WI38 (cell line): ENCODE data around the gene ABCA5.
"Not testable (repeated sequence)": the region's sequence is repeated elsewhere in the genome, so short reads cannot be mapped to it uniquely, and the experiment has no call there.

Experiments used
- H3K4me3 ChIP-seq: 2 replicates; pipeline ENCODE4 v1.5.1; 2011; ENCODE audit warnings: low read depth, mild to moderate bottlenecking, control low read depth, low read length
- TF ChIP-seq, protein P1 (sequence below): IDR thresholded peaks from 2 replicates; pipeline ENCODE4 v1.5.1; 2012; ENCODE audit warnings: low read depth, mild to moderate bottlenecking, control low read depth, low read length

The ABCA5 gene

DNA sequence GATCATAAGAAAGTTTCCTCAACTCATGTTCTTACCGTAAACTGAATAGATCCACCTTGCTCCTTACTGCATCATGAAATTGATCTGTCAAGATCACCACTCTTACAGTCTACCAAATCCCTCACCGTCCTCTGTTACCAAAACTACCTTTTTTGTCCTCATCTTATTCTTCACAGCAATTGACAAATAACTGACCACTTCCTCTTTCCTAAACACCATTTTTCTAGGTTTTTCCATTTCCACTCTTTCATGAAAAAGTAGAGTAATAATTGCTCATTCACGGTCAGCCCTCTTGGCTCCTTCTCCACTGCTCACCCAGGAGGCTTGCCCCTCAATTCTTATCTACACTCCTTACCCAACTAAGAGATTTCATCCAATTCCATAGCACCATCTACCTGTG is 44.9 kb downstream of the ABCA5 start:
- no peak overlapping the region for H3K4me3 ChIP-seq
- TF ChIP-seq, protein P1, sequence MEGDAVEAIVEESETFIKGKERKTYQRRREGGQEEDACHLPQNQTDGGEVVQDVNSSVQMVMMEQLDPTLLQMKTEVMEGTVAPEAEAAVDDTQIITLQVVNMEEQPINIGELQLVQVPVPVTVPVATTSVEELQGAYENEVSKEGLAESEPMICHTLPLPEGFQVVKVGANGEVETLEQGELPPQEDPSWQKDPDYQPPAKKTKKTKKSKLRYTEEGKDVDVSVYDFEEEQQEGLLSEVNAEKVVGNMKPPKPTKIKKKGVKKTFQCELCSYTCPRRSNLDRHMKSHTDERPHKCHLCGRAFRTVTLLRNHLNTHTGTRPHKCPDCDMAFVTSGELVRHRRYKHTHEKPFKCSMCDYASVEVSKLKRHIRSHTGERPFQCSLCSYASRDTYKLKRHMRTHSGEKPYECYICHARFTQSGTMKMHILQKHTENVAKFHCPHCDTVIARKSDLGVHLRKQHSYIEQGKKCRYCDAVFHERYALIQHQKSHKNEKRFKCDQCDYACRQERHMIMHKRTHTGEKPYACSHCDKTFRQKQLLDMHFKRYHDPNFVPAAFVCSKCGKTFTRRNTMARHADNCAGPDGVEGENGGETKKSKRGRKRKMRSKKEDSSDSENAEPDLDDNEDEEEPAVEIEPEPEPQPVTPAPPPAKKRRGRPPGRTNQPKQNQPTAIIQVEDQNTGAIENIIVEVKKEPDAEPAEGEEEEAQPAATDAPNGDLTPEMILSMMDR, result no peak

- H3K4me3 ChIP-seq, result not testable (repeated sequence)
Observed at GRCh38 chr17:69276279-69276678, 50.7 kb downstream of the ABCA5 start.

GRCh38 chr17:69275751-69276150 is 51.2 kb downstream of the ABCA5 start:
- TF ChIP-seq, protein P1, result no peak
- H3K4me3 ChIP-seq, result no peak overlapping the region

DNA sequence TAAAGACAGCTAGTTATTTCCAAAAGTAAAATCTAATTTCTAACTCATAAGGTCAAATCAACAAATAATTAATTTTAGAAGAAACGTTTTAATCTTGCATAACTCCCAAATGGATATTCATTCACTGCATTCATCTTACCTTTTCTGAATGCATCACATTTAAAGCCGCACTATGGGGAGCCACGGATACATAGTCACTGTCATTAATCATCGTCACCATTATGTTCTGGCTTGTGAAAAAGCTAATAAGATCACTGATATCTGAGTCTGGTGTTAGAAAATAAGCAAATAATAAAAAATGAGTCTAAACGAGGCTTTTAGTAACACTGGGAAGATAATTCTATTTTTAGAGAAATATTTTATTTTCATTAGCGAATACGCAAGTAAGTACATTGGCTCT is 55.9 kb downstream of the ABCA5 start:
- no peak overlapping the region for H3K4me3 ChIP-seq

DNA sequence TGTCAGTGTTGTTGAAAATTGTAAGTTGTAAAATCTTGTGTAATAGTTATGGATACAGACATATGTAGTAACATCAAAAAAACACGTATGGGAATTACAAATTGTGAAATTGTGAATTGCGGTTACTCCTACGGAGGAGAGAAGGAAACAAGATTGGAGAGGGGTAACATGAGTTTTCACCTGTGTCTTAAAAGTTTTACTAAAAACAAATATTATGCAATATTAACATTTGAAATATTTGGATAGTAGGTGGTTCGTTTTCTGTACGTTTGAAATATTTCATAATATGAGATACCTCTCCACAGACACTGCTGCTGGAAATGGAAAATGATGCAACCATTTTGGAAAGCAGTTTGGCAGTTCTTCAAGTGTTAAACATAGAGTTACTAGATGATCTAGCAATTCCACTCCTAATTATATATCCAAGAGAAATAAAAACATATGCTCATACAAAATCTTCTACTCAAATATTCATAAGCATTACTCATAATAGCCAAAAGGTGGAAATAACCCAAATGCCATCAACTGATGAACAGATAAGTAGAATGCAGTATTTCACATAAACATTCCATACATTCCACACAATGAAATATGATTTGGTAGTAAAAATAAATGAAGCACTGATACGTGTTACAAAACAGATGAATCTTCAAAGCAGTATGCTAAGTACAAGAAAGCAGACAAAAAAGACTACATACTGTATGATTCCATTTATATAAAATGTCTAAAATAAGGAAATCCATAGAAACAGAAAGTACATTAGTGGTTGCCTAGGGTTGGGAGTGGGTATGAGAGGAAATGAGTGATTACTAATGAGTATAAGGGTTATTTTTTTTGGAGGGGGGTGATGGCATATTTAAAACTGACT is 57.6 kb downstream of the ABCA5 start:
- H3K4me3 ChIP-seq, result no peak overlapping the region
- TF ChIP-seq, protein P1, result no peak

More for the DNA sequence above, 55.9 kb downstream of the ABCA5 start:
- TF ChIP-seq, protein P1, result no peak

GRCh38 chr17:69268543-69269014 is 58.4 kb downstream of the ABCA5 start:
- TF ChIP-seq, protein P1, result no peak
- H3K4me3 ChIP-seq, result no peak overlapping the region

- H3K4me3 ChIP-seq, result no peak overlapping the region
- TF ChIP-seq, protein P1, result no peak
Observed at GRCh38 chr17:69267219-69267618, 59.7 kb downstream of the ABCA5 start.
